GM12801 (cell line): Measurements from ENCODE around the gene TUBAL3.

Experiments used
- CTCF ChIP-seq: IDR thresholded peaks from one replicate; pipeline ENCODE4 v1.5.1; 2011; ENCODE audit warnings: control low read depth; ENCODE audit not compliant: insufficient read length; ENCODE audit errors: extremely low read depth

TUBAL3 gene

GRCh38 chr10:5390607-5391205, 13.9 kb downstream of the TUBAL3 start:
- TF ChIP-seq CTCF = no peak

GRCh38 chr10:5387169-5387568, 17.5 kb downstream of the TUBAL3 start:
- TF ChIP-seq CTCF = no peak

GRCh38 chr10:5385224-5385623, 19.4 kb downstream of the TUBAL3 start:
- no peak for TF ChIP-seq CTCF

- TF ChIP-seq CTCF = no peak
These were observed 23.4 kb downstream of the TUBAL3 start for GRCh38 chr10:5381187-5381586.

GRCh38 chr10:5376450-5376849, 28.2 kb downstream of the TUBAL3 start:
- TF ChIP-seq CTCF = no peak

DNA sequence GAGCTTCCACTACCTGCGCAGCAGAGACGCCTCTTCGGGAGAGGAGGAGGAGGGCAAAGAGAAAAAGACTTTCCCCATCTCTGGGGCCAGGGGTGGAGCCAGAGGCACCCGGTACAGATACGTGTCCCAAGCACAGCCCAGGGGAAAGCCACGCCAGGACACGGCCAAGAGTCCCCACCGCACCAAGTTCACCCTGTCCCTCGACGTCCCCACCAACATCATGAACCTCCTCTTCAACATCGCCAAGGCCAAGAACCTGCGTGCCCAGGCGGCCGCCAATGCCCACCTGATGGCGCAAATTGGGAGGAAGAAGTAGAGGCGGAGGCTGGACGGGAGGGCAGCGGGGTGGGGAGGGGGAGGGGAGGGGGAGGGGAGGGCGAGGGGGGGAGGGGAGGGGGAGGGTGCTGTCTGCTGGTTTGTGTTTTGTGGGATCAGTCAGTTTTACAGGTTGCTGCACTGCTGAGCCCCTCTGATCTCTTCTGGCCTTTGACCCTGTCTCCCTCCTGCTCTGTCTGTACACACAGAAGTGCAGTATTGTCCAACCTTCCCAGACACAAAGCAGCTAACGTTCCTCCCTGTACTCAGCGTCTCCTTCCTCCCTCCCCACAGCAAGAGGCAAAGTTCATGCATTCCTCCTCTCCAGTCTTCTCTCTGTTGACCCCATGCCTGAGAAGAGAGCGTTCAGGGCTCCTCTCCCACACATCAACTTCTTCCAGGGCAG, 30.6 kb downstream of the TUBAL3 start:
- no peak for TF ChIP-seq CTCF

DNA sequence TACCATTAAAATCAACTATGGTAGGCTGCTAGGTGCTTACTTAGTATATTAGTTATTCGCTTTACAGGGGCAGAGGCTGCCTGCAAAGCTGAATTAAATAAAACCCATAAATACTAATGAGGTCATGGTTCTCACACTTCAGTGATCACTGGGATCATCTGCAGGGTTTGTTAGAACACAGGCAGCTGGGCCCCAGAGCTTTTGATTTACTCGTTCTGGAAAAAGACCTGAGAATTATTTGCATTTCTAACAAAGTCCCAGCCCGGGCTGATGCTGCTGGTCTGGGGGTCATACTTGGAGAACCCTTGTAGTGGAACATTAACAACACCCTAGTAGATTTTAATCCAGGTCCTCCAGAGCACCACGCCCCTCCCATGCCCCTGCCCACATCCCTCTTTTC, 31.3 kb downstream of the TUBAL3 start:
- TF ChIP-seq CTCF = no peak
